T-helper 2 cell treated with Interferon-gamma antibody and Interleukin-4, amounts not matched to agents 5 μg/mL and 100 μg/mL, for 36 hours (primary cell): ENCODE measurements around the gene PTPRM.

ENCODE experiments used
- DNase-seq: peaks from one replicate; pipeline ENCODE4 v3.0.0; 2021; ENCODE audit warnings: low spot score
- H3K27ac Mint-ChIP-seq: one replicate; pipeline ENCODE4 v1.8.0; 2021; ENCODE audit warnings: mild to moderate bottlenecking, mixed read lengths
- H3K27me3 Mint-ChIP-seq: one replicate; pipeline ENCODE4 v1.8.0; 2021; ENCODE audit warnings: low read depth, mixed read lengths
- H3K36me3 Mint-ChIP-seq: one replicate; pipeline ENCODE4 v1.8.0; 2021; ENCODE audit warnings: low read depth, mixed read lengths
- H3K4me1 Mint-ChIP-seq: one replicate; pipeline ENCODE4 v1.8.0; 2021; ENCODE audit warnings: low read depth, mixed read lengths
- H3K4me3 Mint-ChIP-seq: one replicate; pipeline ENCODE4 v1.8.0; 2022; ENCODE audit warnings: mild to moderate bottlenecking, moderate library complexity, mixed read lengths
- H3K9me3 Mint-ChIP-seq: one replicate; pipeline ENCODE4 v1.8.0; 2021; ENCODE audit warnings: mixed read lengths

The PTPRM gene

GRCh38 chr18:7775843-7776242, 208.7 kb downstream of the PTPRM start:
- H3K27me3 Mint-ChIP-seq = peaks cover 2% of the 10 kb centered on the region
- no peaks in the 10 kb centered on the region for H3K9me3 Mint-ChIP-seq
- no peak overlapping the region for H3K4me3 Mint-ChIP-seq
- H3K36me3 Mint-ChIP-seq = no peaks in the 10 kb centered on the region
- H3K27ac Mint-ChIP-seq = no peak overlapping the region
- H3K4me1 Mint-ChIP-seq = no peaks in the 10 kb centered on the region
- no peak for DNase-seq

GRCh38 chr18:7778181-7778580, 211.1 kb downstream of the PTPRM start:
- H3K4me3 Mint-ChIP-seq = no peak overlapping the region
- no peaks in the 10 kb centered on the region for H3K4me1 Mint-ChIP-seq
- DNase-seq = no peak
- no peaks in the 10 kb centered on the region for H3K27me3 Mint-ChIP-seq
- no peaks in the 10 kb centered on the region for H3K36me3 Mint-ChIP-seq
- no peaks in the 10 kb centered on the region for H3K9me3 Mint-ChIP-seq
- H3K27ac Mint-ChIP-seq = no peak overlapping the region

GRCh38 chr18:7779211-7779610, 212.1 kb downstream of the PTPRM start:
- Mint-ChIP-seq H3K27me3 (no peaks in the 10 kb centered on the region), H3K36me3 (no peaks in the 10 kb centered on the region), H3K4me3 (no peak overlapping the region), H3K27ac (no peak overlapping the region), H3K9me3 (no peaks in the 10 kb centered on the region), H3K4me1 (no peaks in the 10 kb centered on the region)
- no peak for DNase-seq

- H3K36me3 Mint-ChIP-seq = no peaks in the 10 kb centered on the region
- no peaks in the 10 kb centered on the region for H3K4me1 Mint-ChIP-seq
- no peak overlapping the region for H3K4me3 Mint-ChIP-seq
- H3K27me3 Mint-ChIP-seq = no peaks in the 10 kb centered on the region
- H3K27ac Mint-ChIP-seq = no peak overlapping the region
- DNase-seq = no peak
- no peaks in the 10 kb centered on the region for H3K9me3 Mint-ChIP-seq
Observed at GRCh38 chr18:7784171-7784570, 217.1 kb downstream of the PTPRM start.

- Mint-ChIP-seq H3K27ac (no peak overlapping the region), H3K9me3 (no peaks in the 10 kb centered on the region), H3K36me3 (no peaks in the 10 kb centered on the region), H3K4me3 (no peak overlapping the region), H3K4me1 (no peaks in the 10 kb centered on the region), H3K27me3 (no peaks in the 10 kb centered on the region)
- DNase-seq = no peak
Observed at GRCh38 chr18:7786569-7786968, 219.5 kb downstream of the PTPRM start.

- Mint-ChIP-seq H3K4me1 (no peaks in the 10 kb centered on the region), H3K4me3 (no peak overlapping the region), H3K9me3 (no peaks in the 10 kb centered on the region), H3K27me3 (no peaks in the 10 kb centered on the region), H3K36me3 (no peaks in the 10 kb centered on the region), H3K27ac (no peak overlapping the region)
- DNase-seq = no peak
Observed at GRCh38 chr18:7787339-7787738, 220.2 kb downstream of the PTPRM start.

GRCh38 chr18:7789856-7790552, 222.9 kb downstream of the PTPRM start:
- H3K4me1 Mint-ChIP-seq = no peaks in the 10 kb centered on the region
- H3K4me3 Mint-ChIP-seq = no peak overlapping the region
- no peak for DNase-seq
- no peaks in the 10 kb centered on the region for H3K9me3 Mint-ChIP-seq
- H3K27me3 Mint-ChIP-seq = no peaks in the 10 kb centered on the region
- H3K27ac Mint-ChIP-seq = no peak overlapping the region
- no peaks in the 10 kb centered on the region for H3K36me3 Mint-ChIP-seq

- Mint-ChIP-seq H3K27me3 (no peaks in the 10 kb centered on the region), H3K27ac (no peak overlapping the region), H3K4me1 (no peaks in the 10 kb centered on the region), H3K36me3 (no peaks in the 10 kb centered on the region), H3K4me3 (no peak overlapping the region), H3K9me3 (no peaks in the 10 kb centered on the region)
- DNase-seq = no peak
Observed at GRCh38 chr18:7793100-7793499, 226.0 kb downstream of the PTPRM start.

- no peak for DNase-seq
- no peaks in the 10 kb centered on the region for H3K36me3 Mint-ChIP-seq
- H3K4me3 Mint-ChIP-seq = no peak overlapping the region
- no peak overlapping the region for H3K27ac Mint-ChIP-seq
- H3K9me3 Mint-ChIP-seq = no peaks in the 10 kb centered on the region
- no peaks in the 10 kb centered on the region for H3K27me3 Mint-ChIP-seq
- peaks cover 5% of the 10 kb centered on the region for H3K4me1 Mint-ChIP-seq
Observed at GRCh38 chr18:7803956-7804469, 236.9 kb downstream of the PTPRM start.

GRCh38 chr18:7805096-7805495, 238.0 kb downstream of the PTPRM start:
- no peak overlapping the region for H3K4me3 Mint-ChIP-seq
- H3K4me1 Mint-ChIP-seq = peaks cover 5% of the 10 kb centered on the region
- no peak overlapping the region for H3K27ac Mint-ChIP-seq
- H3K27me3 Mint-ChIP-seq = no peaks in the 10 kb centered on the region
- H3K9me3 Mint-ChIP-seq = peaks cover 3% of the 10 kb centered on the region
- no peaks in the 10 kb centered on the region for H3K36me3 Mint-ChIP-seq
- no peak for DNase-seq

GRCh38 chr18:7805880-7806279, 238.8 kb downstream of the PTPRM start:
- Mint-ChIP-seq H3K27ac (no peak overlapping the region), H3K9me3 (peaks cover 3% of the 10 kb centered on the region), H3K4me3 (no peak overlapping the region), H3K27me3 (no peaks in the 10 kb centered on the region), H3K36me3 (no peaks in the 10 kb centered on the region), H3K4me1 (peaks cover 5% of the 10 kb centered on the region)
- no peak for DNase-seq

GRCh38 chr18:7807936-7808453, 240.9 kb downstream of the PTPRM start:
- Mint-ChIP-seq H3K9me3 (peaks cover 6% of the 10 kb centered on the region), H3K27ac (no peak overlapping the region), H3K4me3 (no peak overlapping the region), H3K27me3 (no peaks in the 10 kb centered on the region), H3K36me3 (no peaks in the 10 kb centered on the region), H3K4me1 (peaks cover 5% of the 10 kb centered on the region)
- no peak for DNase-seq

- peaks cover 13% of the 10 kb centered on the region for H3K9me3 Mint-ChIP-seq
- no peak for DNase-seq
- no peaks in the 10 kb centered on the region for H3K27me3 Mint-ChIP-seq
- H3K4me3 Mint-ChIP-seq = no peak overlapping the region
- peaks cover 5% of the 10 kb centered on the region for H3K4me1 Mint-ChIP-seq
- no peak overlapping the region for H3K27ac Mint-ChIP-seq
- no peaks in the 10 kb centered on the region for H3K36me3 Mint-ChIP-seq
Observed at GRCh38 chr18:7808992-7809391, 241.9 kb downstream of the PTPRM start.

- no peak overlapping the region for H3K27ac Mint-ChIP-seq
- no peaks in the 10 kb centered on the region for H3K27me3 Mint-ChIP-seq
- no peak overlapping the region for H3K4me3 Mint-ChIP-seq
- DNase-seq = no peak
- peaks cover 5% of the 10 kb centered on the region for H3K4me1 Mint-ChIP-seq
- peaks cover 18% of the 10 kb centered on the region for H3K9me3 Mint-ChIP-seq
- no peaks in the 10 kb centered on the region for H3K36me3 Mint-ChIP-seq
Observed at GRCh38 chr18:7809455-7809854, 242.3 kb downstream of the PTPRM start.

- Mint-ChIP-seq H3K4me3 (no peak overlapping the region), H3K27me3 (no peaks in the 10 kb centered on the region), H3K36me3 (no peaks in the 10 kb centered on the region), H3K4me1 (peaks cover 4% of the 10 kb centered on the region), H3K27ac (no peak overlapping the region), H3K9me3 (peaks cover 23% of the 10 kb centered on the region)
- no peak for DNase-seq
Observed at GRCh38 chr18:7809978-7810377, 242.9 kb downstream of the PTPRM start.
